HG02571 (cell line): ENCODE data around the gene NR1D1.

Source experiments
- ATAC-seq: cut with Tn5 transposase; IDR thresholded peaks from one replicate; pipeline ENCODE4 v1.9.1; 2021; ENCODE audit warnings: mild to moderate bottlenecking, moderate library complexity; ENCODE audit not compliant: unreplicated experiment

NR1D1 gene

GRCh38 chr17:40063901-40064531, 36.4 kb downstream of the NR1D1 start:
- no peak for ATAC-seq

- ATAC-seq = no peak
These were observed 37.1 kb downstream of the NR1D1 start for GRCh38 chr17:40063187-40063771.

- no peak for ATAC-seq
These were observed 37.8 kb downstream of the NR1D1 start, which contains the start of gene THRA for GRCh38 chr17:40062329-40063186. TSS of gene THRA (plus strand) at chr17:40062965. CDS start at chr17:40074489, 11,524 bp downstream.

GRCh38 chr17:40061609-40062038, 38.8 kb downstream of the NR1D1 start:
- ATAC-seq = no peak

GRCh38 chr17:40060887-40061608, 39.3 kb downstream of the NR1D1 start:
- ATAC-seq = no peak

- ATAC-seq = no peak
These were observed 40.5 kb downstream of the NR1D1 start for GRCh38 chr17:40059729-40060475.

GRCh38 chr17:40058865-40059264, 41.5 kb downstream of the NR1D1 start:
- no peak for ATAC-seq

GRCh38 chr17:40058186-40058784, 42.1 kb downstream of the NR1D1 start:
- ATAC-seq = no peak

GRCh38 chr17:40056379-40057015, 43.9 kb downstream of the NR1D1 start:
- no peak for ATAC-seq
